HEK293T (cell line): ENCODE data around the gene CPAMD8.
"Not testable (repeated sequence)": the region's sequence is repeated elsewhere in the genome, so short reads cannot be mapped to it uniquely, and the experiment has no call there.

Experiments
- CTCF ChIA-PET: fragments of 350-600 bp; formaldehyde crosslinking; extraction: SDS; loops from one replicate; lab custom pipeline; 2021; ENCODE audit warnings: antibody characterized with exemption, inconsistent platforms; lab: Yijun Ruan, JAX
- POLR2A ChIA-PET: fragments of 350-600 bp; formaldehyde crosslinking; extraction: SDS; loops from one replicate; lab custom pipeline; 2020; ENCODE audit warnings: antibody characterized with exemption, inconsistent platforms; lab: Yijun Ruan, JAX
- DNase-seq: peaks from one replicate; pipeline ENCODE4 v3.0.0; 2012; ENCODE audit warnings: mixed read lengths; ENCODE audit errors: extremely low spot score
- ARNT ChIP-seq: fragments of 450-650 bp; IDR thresholded peaks from 2 replicates; pipeline ENCODE4 v1.6.1; 2017; ENCODE audit warnings: mild to moderate bottlenecking
- BHLHE40 ChIP-seq: fragments of 450-650 bp; IDR thresholded peaks from 2 replicates; pipeline ENCODE4 v1.6.1; 2016; ENCODE audit warnings: mild to moderate bottlenecking, moderate library complexity, borderline replicate concordance
- CTBP1 ChIP-seq: fragments of 450-650 bp; IDR thresholded peaks from 2 replicates; pipeline ENCODE4 v1.6.1; 2016; ENCODE audit warnings: borderline replicate concordance
- ELF4 ChIP-seq: fragments of 450-650 bp; IDR thresholded peaks from 2 replicates; pipeline ENCODE4 v1.6.1; 2017; ENCODE audit warnings: antibody characterized with exemption
- FOXA1 ChIP-seq: fragments of 450-650 bp; IDR thresholded peaks from 2 replicates; pipeline ENCODE4 v1.6.1; 2016; ENCODE audit warnings: mild to moderate bottlenecking
- FOXK2 ChIP-seq: fragments of 450-650 bp; IDR thresholded peaks from 2 replicates; pipeline ENCODE4 v1.6.1; 2016; ENCODE audit warnings: mild to moderate bottlenecking
- FOXM1 ChIP-seq: fragments of 450-650 bp; IDR thresholded peaks from 2 replicates; pipeline ENCODE4 v1.6.1; 2017; ENCODE audit warnings: mild to moderate bottlenecking, borderline replicate concordance
- HDGF ChIP-seq: fragments of 450-650 bp; IDR thresholded peaks from 2 replicates; pipeline ENCODE4 v1.6.1; 2017; ENCODE audit warnings: antibody characterized with exemption, borderline replicate concordance
- L3MBTL2 ChIP-seq: fragments of 450-650 bp; conservative IDR thresholded peaks from 2 replicates; pipeline ENCODE4 v1.6.1; 2016; ENCODE audit warnings: mild to moderate bottlenecking
- LEF1 ChIP-seq: fragments of 450-650 bp; IDR thresholded peaks from 2 replicates; pipeline ENCODE4 v1.6.1; 2017; ENCODE audit warnings: mild to moderate bottlenecking, borderline replicate concordance
- NFRKB ChIP-seq: fragments of 450-650 bp; IDR thresholded peaks from 2 replicates; pipeline ENCODE4 v1.6.1; 2016; ENCODE audit warnings: mild to moderate bottlenecking, moderate library complexity
- PKNOX1 ChIP-seq: fragments of 450-650 bp; IDR thresholded peaks from 2 replicates; pipeline ENCODE4 v1.6.1; 2016
- SP1 ChIP-seq: fragments of 450-650 bp; IDR thresholded peaks from 2 replicates; pipeline ENCODE4 v1.6.1; 2017
- SUZ12 ChIP-seq: fragments of 450-650 bp; IDR thresholded peaks from 2 replicates; pipeline ENCODE4 v1.6.1; 2016; ENCODE audit warnings: mild to moderate bottlenecking
- TARDBP ChIP-seq: fragments of 450-650 bp; IDR thresholded peaks from 2 replicates; pipeline ENCODE4 v1.6.1; 2016
- ZNF384 ChIP-seq: fragments of 450-650 bp; IDR thresholded peaks from 2 replicates; pipeline ENCODE4 v1.6.1; 2016

The CPAMD8 gene

GRCh38 chr19:17025361-17025760 is 1.2 kb downstream of the CPAMD8 start:
- CTCF ChIA-PET, result no interaction called here
- no peak for DNase-seq
- POLR2A ChIA-PET, result no interaction called here
- TF ChIP-seq SP1 (no peak), SUZ12 (no peak), FOXA1 (no peak), HDGF (no peak), FOXM1 (no peak), ZNF384 (no peak), ARNT (no peak), BHLHE40 (no peak), ELF4 (no peak), LEF1 (no peak), CTBP1 (no peak), L3MBTL2 (no peak), TARDBP (no peak), NFRKB (no peak), FOXK2 (no peak), PKNOX1 (no peak)

GRCh38 chr19:17024941-17025340 is 1.7 kb downstream of the CPAMD8 start:
- CTCF ChIA-PET, DNase-seq, POLR2A ChIA-PET: not testable (repeated sequence)

GRCh38 chr19:17023805-17024204 is 2.8 kb downstream of the CPAMD8 start:
- DNase-seq, result no peak
- CTCF ChIA-PET, result no interaction called here
- POLR2A ChIA-PET, result no interaction called here

GRCh38 chr19:17022738-17023137 is 3.9 kb downstream of the CPAMD8 start:
- CTCF ChIA-PET, result no interaction called here
- TF ChIP-seq FOXK2 (no peak), TARDBP (no peak), SUZ12 (no peak), HDGF (no peak), SP1 (no peak), PKNOX1 (no peak), ZNF384 (no peak), FOXM1 (no peak), LEF1 (no peak), FOXA1 (no peak), NFRKB (no peak), CTBP1 (no peak)
- no peak for DNase-seq
- POLR2A ChIA-PET, result no interaction called here

More at GRCh38 chr19:17023805-17024204, 2.8 kb downstream of the CPAMD8 start:
- TF ChIP-seq ELF4 (no peak), SUZ12 (no peak), BHLHE40 (no peak), ARNT (no peak), PKNOX1 (no peak), L3MBTL2 (no peak), FOXM1 (no peak), ZNF384 (no peak), CTBP1 (no peak), FOXK2 (no peak), FOXA1 (no peak), NFRKB (no peak)

- TF ChIP-seq LEF1, result no peak
- TF ChIP-seq TARDBP, result no peak
- no peak for TF ChIP-seq ARNT
- DNase-seq, result no peak
- ChIA-PET POLR2A (no interaction called here), CTCF (no interaction called here)
Observed at GRCh38 chr19:17021793-17022590, 4.6 kb downstream of the CPAMD8 start.

GRCh38 chr19:17021328-17021727 is 5.3 kb downstream of the CPAMD8 start:
- CTCF ChIA-PET, result interaction anchor here (0.6 kb wide), 1 partner anchor 84 kb away, joined by 3 read pairs; no protein-coding TSS in a partner anchor
- no peak for DNase-seq
- POLR2A ChIA-PET, result no interaction called here
- no peak for TF ChIP-seq FOXA1
- TF ChIP-seq SP1, result no peak
- no peak for TF ChIP-seq BHLHE40
- no peak for TF ChIP-seq FOXM1
- TF ChIP-seq CTBP1, result no peak
- no peak for TF ChIP-seq TARDBP
- no peak for TF ChIP-seq PKNOX1
- TF ChIP-seq SUZ12, result no peak
- TF ChIP-seq ARNT, result no peak
- TF ChIP-seq HDGF, result no peak
- no peak for TF ChIP-seq NFRKB
- no peak for TF ChIP-seq LEF1
- TF ChIP-seq L3MBTL2, result no peak
- TF ChIP-seq ELF4, result no peak
- TF ChIP-seq FOXK2, result no peak
- no peak for TF ChIP-seq ZNF384
